T-helper 22 cell (primary cell): Measurements from ENCODE around the gene PTPRS.
"Not testable (repeated sequence)": the region's sequence is repeated elsewhere in the genome, so short reads cannot be mapped to it uniquely, and the experiment has no call there.

ENCODE experiments used
- DNase-seq: peaks from one replicate; pipeline ENCODE4 v3.0.0-alpha.2; 2020; ENCODE audit warnings: low read depth

PTPRS gene

GRCh38 chr19:5340637-5341447, at the start of gene PTPRS:
Gene PTPRS (minus strand): TSS chr19:5340812. CDS start chr19:5286140, 54,672 bp downstream.
- DNase-seq, result peak; percentile 30

GRCh38 chr19:5389353-5389752, 48.7 kb upstream of the PTPRS start:
- no peak for DNase-seq

- DNase-seq, result no peak
Measured at GRCh38 chr19:5387472-5387871, 46.9 kb upstream of the PTPRS start.

- DNase-seq, result no peak
Measured at GRCh38 chr19:5386841-5387240, 46.2 kb upstream of the PTPRS start.

GRCh38 chr19:5381197-5381596, 40.6 kb upstream of the PTPRS start:
- DNase-seq, result not testable (repeated sequence)

- no peak for DNase-seq
Measured at GRCh38 chr19:5380215-5380919, 39.8 kb upstream of the PTPRS start.

- no peak for DNase-seq
Measured at GRCh38 chr19:5376928-5377327, 36.3 kb upstream of the PTPRS start.

GRCh38 chr19:5372572-5373200, 32.1 kb upstream of the PTPRS start:
- DNase-seq, result no peak

GRCh38 chr19:5369962-5370367, 29.4 kb upstream of the PTPRS start:
- no peak for DNase-seq

- DNase-seq, result no peak
Measured at GRCh38 chr19:5369304-5369703, 28.7 kb upstream of the PTPRS start.

GRCh38 chr19:5367530-5368133, 27.0 kb upstream of the PTPRS start:
- DNase-seq, result no peak

GRCh38 chr19:5365905-5366304, 25.3 kb upstream of the PTPRS start:
- DNase-seq, result no peak

GRCh38 chr19:5364674-5365073, 24.1 kb upstream of the PTPRS start:
- no peak for DNase-seq

- DNase-seq, result not testable (repeated sequence)
Measured at GRCh38 chr19:5361839-5362238, 21.2 kb upstream of the PTPRS start.

- DNase-seq, result no peak
Measured at GRCh38 chr19:5361407-5361806, 20.8 kb upstream of the PTPRS start.

- no peak for DNase-seq
Measured at GRCh38 chr19:5360003-5360780, 19.6 kb upstream of the PTPRS start.

- no peak for DNase-seq
Measured at GRCh38 chr19:5358173-5358800, 17.7 kb upstream of the PTPRS start.

- no peak for DNase-seq
Measured at GRCh38 chr19:5357584-5357983, 17.0 kb upstream of the PTPRS start.

GRCh38 chr19:5356918-5357317, 16.3 kb upstream of the PTPRS start:
- DNase-seq, result no peak

- DNase-seq, result no peak
Measured at GRCh38 chr19:5356428-5356827, 15.8 kb upstream of the PTPRS start.

GRCh38 chr19:5355693-5356092, 15.1 kb upstream of the PTPRS start:
- no peak for DNase-seq
